HG03280 (cell line): ENCODE results near the gene CDC6.
A peak's percentile ranks its signal among the peaks of the same experiment; 100 is the strongest.

Source experiments
- ATAC-seq: cut with Tn5 transposase; IDR thresholded peaks from one replicate; pipeline ENCODE4 v1.9.1; 2021; ENCODE audit warnings: mild to moderate bottlenecking, moderate library complexity; ENCODE audit not compliant: unreplicated experiment

Gene CDC6

DNA sequence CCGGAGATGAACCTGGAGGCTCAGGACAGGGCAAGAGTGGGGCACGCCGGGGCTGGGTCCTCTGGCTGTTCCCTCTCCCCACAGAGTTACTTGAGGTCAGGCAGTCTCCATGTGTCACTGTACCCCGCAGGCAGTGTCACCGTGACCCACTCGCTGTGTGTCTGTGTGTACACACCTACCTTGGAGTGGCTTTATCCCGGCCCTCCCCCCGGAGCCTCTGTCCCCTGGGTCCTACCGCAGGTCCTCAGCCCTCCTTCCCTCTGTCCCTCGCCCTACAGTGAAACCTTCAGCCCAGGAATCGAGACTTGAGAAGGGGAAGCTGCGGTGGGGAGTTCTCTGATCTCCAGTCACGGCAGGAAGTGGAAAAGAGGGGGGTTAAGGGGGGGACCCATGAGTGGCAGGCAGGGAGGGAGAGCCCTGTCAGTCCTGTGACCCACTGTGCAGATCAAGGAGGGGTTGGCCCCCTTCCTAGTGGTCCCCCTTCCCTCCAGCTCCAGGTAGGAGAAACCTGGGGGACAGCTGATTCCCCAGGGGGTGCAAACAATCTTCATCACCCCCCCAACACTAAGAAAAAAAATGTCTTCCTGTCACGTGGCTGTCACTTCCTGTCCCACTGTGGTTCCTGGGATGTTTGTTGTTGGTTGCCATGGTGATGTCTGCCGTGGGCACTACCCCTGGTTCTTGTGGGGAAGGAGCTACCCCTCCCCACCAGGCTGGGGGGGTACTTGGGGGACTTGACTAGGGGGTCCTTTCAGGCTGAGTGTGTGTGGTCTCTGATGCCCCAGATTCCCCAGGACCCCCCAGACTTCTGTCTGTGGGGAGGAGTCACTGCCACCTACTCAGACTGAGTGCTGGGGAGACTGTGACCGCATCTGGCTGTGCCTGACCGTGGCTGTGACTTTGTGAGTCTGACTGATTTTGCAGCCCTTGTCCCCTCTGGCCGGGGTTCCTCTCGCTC lies 35.0 kb downstream of the CDC6 start:
- peak; percentile 33 for ATAC-seq

DNA sequence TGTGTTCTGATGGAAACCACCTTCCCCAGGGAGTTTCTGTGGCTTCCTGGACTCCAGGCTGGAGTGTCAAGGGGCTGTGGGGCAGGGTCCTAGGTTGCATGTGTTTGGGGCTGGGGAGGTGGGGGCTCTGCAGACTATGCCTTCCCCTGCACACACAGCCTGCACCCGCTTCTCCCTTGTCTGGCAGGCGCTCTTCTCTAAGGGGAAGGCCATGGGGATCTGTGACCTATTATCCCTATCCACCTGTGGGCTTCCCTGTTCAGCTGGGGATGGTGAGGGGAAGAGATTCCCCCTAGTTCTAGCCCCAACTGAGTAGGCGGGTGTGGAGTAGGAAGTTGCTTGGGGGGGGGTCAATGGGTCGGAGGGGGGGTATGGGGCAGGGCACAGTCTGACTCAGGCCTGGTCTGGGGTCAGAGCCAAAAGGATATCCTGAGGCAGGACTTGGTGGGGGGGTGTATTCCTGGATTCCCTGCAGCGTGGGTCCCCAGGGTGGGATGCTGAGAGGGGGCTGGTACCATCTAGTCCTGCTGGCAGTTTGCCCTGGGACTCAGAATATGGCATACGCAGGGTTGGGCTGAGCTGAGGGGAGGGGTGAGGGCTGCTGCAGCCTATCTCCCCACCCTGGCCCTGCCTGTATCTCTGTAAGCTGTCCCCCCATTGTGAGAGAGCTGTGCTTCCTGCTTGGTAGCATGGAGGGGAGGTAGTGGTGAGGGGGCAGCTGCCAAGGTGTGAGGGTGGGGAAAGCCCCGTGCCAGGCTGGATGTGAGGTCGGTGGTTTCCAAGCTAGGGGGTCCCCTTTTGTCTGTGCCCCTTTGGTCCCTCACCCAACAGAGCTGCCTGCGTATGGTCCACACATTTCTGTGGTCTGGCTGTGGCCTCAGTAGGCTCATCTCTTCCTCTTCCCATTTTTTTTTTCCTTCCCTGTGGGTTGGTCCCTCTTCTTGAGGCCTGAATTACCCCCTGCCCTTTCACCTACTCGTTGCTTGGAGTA lies 36.0 kb downstream of the CDC6 start:
- ATAC-seq: peak; percentile 0

DNA sequence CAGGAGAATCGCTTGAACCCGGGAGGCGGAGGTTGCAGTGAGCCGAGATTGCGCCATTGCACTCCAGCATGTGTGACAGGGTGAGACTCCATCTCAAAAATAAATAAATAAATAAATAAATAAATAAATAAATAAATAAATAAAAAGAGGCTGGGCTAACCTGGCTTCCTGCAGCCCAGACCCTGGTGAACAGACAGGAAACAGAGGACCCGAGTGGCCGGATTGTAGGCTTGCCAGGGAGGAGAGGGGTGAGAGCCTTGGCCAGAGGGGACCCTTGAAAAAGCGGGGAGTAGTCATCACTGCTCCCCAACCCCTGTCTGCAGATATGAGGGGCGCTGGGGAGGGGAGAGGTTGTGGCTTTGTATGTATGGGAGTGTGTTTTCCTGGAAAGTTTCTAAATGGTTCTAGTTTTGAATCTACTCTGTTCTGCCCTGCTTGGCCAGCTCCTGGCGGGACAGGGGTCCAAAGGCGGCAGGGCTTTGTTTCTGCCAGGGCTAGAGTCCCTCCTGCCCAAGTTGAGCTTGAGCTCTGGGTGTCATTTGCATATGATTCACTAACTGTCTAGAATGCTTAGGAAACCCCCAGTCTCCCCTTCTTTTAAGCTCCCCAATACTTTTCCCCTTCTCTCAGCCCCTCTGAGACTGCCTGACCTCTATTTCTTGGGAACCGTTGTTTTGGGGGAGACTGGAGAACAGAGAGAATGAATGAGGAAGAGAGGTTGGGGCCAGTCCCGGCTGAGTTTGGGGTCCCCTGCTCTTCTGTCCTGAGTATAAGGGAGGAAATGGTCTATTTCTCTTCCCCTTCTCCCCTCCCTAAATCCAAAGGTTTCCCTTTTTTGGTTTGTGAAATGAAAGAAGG lies 37.7 kb downstream of the CDC6 start:
- ATAC-seq: no peak

DNA sequence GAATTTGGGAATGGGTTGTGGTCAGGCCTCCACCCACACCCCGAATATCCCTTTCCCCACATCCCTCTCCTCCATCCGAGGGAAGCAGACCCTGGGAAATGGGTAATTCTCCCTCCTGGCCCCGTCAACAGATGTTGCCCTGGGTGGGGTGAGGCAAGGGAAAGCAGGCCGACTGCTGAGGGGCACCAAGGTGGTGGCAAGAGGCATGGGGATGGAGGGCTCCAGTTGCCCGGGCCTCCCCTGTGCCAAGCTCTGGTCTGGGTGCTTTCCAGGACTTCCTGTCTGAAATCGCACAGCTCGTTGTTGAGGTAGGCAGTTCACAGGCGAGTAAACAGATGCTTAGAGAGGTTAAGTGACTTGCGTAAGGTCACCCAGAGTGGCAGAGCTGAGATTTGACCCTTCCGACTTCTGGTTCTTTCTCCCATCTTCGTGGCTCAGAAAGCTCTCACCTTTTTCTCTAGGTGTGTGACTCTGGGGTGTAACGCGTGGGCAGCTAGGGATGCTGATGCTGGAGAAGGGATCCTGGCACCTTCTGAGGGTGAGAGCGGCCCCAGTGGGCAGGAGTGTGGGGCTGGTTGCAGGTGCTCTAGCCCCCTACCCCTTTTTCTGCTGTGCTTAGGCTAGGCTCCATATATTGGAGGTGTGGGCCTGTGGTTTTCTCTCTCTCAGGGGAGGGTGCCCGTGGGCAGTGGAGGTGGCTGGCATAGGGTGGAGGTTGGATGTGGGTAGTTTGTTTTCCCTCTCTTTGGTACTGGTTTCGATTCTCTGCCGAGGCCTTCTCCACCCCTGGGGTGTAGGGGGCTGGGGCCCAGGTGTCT lies 38.5 kb downstream of the CDC6 start:
- ATAC-seq: no peak

DNA sequence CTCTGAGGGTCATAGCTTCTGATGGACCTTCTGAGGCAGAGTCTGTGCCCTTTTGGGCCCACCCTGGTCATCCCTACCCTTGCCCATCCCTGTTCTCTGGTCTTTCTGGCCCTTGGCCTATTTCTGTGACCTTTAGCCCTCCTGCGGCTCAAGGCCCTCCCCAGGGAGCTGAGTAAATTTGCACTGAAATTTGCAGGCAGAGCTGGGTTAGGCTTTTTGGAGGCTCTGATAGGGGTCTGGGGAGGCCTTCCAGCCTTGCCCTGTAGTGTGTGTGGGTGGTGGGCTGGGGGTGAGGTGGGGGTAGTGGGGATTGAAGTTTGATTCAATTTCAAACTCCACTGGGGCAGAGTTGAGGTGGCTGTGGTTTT lies 39.1 kb downstream of the CDC6 start:
- ATAC-seq: no peak

DNA sequence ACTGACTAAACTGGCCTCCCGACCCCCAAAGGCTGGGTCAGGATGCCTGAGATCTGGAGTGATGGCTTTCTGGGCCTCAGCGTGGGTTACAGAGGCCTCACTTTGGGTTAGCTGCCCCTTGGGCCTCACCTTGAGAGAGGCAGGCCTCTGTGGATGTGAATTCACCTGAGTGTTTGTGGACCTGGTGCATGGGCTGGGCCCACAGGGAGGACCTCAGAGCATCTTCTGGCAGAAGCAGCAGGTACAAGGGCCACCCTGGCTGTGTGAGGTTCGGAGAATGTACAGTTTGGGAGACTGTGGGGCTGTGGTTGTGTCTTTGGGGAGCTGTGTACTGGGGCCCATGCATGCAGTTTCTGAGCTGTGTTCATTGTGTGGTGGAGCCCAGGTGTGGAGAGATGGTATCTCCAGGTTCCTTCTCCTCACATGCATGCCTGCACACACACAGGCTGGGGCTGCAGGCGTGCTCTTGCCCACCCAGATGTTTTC lies 39.6 kb downstream of the CDC6 start:
- ATAC-seq: no peak

DNA sequence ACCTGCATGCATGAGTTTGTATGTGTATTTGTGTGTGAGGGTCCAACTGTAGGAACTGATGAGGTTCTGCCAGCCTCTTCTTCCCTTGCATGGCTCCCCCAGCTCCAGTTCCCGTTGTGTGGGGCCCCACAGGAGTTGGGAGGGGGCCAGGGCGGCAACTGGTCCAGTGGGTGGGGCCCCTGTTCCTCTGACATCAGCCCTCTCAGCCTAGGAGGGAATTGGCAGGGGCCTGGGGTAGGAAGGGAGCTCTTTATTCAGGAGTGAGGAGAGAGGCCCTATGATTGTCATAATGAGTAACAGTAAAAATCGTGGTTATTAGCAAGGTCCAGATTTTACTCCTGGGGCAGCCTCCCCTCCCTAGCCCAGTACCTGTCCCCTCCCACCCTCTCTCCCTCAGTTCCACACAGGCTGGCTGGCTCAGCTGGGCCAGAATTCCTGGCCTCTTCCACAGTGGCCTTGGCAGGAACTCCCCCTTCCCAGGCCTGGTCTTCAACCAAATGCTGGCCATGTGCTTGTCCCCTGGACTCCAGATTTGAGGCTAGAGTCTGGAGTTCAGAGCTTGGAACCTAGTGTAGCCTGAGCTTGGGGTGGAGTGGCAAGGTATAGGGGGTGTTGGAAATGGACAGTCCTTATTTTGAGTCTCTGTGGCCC lies 40.2 kb downstream of the CDC6 start:
- ATAC-seq: no peak

DNA sequence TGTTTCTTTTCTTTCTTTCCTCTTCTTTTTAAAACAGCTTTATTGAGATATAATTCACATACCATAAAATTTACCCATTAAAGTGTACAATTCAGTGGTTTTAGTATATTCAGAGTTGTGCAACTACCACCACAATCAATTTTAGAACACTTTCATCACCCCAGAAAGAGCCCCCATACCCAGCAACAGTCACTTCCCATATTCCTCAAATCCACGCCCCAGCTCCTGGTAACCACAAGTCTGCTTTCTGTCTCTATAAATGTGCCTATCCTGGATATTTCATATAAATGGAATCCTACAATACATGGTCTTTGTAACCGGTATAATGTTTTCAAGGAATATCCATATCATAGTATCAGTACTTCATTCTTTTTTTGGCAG lies 40.7 kb downstream of the CDC6 start:
- no peak for ATAC-seq

DNA sequence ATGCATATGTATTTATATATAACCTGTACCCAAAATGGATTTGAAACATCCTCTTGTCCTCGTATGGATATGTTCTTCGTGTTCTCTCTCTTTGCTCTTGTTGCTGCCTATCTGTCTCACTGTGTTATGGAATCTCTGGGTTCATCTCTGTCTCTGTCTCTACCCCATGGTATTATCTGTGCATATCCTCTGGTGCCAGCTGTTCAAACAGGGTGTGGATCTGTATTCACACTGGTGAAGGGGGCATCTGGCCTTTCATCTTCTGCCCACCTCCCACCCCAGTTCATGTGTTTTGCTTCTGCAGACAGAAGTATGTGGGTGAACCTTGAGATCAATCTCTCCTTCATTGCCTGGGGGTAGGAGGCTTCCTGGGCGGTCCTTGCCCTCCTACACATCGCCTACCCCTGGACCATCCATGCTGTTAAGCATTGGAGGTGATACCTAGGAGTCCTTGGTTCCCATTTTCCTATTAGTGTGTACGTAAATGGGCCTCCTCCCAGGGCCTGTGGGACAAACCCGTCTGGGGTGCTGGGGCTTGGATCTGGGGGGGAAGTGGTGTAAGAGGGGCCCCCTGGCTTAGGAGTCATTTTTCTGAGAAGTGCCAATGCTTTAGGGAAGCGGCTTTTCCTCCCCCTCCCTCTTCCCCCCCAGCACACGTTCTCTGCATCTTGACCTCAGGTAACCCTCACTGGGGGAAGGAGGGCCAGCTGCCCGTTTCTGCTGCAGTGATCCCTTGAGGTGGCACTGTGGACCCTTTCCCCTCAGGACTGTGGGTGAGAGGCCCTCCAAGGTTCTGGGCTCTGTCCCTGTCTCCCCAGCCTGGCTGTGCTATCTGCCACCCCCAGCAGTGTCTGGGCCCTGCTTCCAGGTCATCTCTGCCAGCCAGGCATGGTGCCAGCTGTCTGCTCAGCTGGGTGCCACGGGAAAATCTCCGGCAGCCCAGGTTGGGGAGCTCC lies 42.4 kb downstream of the CDC6 start:
- ATAC-seq: no peak

DNA sequence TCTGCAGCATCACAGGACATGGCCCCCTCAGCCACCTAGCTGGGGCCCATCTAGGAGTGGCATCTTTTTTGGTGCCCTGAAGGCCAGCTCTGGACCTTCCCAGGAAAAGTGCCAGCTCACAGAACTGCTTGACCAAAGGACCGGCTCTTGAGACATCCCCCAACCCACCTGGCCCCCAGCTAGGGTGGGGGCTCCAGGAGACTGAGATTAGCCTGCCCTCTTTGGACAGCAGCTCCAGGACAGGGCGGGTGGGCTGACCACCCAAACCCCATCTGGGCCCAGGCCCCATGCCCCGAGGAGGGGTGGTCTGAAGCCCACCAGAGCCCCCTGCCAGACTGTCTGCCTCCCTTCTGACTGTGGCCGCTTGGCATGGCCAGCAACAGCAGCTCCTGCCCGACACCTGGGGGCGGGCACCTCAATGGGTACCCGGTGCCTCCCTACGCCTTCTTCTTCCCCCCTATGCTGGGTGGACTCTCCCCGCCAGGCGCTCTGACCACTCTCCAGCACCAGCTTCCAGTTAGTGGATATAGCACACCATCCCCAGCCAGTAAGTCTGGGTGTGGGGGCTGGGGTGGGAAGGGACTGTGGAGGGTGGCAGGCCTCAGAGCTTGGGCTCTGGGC lies 43.3 kb downstream of the CDC6 start:
- no peak for ATAC-seq

DNA sequence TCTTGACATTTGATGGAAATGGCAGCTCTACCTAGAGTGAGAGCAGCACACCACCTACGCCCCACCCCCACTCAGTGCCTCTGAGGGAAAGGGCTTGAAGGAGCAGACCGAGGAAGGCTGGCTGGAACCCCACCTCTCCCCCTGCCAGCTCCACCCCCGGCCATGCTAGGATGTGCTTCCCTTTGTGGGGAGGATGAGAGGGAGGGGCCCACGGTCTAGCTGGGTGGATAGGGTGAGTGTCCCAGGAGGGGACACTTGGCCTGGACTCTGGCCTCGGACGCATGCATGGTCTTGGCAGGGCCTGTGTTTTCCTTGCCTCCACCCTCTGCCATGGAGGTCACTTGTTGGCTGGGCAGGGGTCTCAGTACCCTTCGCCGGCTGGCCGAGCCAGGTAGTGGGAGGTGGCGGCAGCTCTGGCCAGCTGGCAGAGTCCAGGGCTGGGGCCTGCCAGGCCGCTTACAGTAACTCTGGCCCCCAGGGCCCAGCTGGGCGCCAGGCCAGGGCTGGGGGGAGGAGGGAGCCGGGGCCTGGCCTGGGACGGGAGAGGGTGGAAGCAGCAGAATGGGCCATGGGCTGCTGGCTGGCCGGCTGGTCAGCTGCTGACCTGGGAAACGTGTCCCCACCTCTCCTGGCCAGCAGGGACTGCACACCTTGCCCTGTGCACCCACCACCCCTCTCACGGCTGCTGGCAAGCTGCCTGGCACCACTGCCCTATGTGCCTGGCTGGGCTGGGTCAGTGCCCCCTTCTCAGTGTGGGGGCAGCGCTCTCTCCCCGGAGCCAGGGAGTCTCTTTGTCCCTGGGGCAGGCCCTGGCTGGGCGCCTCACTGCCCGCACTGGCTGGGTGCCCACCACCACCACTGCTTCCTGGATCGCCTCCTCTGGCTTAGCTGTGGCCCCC lies 44.3 kb downstream of the CDC6 start:
- ATAC-seq: no peak

DNA sequence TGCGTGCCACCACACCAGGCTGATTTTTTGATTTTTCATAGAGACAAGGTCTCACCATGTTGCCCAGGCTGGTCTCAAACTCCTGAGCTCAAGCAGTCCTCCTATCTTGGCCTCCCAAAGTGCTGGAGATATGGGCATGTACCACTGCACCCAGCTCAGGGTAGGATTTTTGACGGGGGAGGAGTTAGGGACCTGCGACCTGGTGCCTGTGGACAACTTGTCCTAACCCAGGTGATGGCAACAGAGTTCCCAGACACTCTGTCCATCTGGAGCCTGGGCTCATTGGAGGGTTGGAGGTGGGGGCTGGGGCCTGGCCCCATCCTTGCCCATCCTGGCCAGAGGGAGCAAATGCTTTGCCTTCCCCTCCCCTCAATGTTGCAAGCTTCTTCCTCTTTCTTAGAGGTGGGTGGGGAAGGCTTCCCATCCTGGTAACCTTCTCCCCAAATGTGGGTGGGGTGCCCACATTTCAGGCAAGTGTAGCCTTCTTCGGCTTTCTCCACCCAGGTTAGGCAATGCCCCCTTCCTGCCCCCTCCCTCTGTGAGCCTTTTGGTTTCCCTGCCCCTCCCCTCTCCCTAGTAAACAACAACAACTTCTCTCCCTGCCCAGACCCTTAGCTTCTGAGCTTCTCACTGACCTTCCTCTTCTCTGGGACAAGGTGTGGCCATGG lies 46.2 kb downstream of the CDC6 start:
- ATAC-seq: no peak

DNA sequence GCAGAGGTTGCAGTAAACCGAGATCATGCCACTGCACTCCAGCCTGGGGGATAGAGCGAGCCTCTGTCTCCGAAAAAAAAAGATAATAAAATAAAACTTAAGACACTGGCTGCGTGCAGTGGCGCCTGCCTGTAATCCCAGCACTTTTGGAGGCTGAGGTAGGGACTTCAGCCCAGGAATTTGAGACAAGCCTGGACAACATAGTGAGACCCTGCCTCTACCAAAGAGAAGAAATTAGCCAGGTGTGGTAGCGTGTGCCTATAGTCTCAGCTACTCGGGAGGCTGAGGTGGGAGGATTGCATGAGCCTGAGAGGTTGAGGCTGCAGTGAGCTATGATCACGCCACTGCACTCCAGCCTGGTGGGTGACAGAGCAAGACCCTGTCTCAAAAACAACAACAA lies 47.9 kb downstream of the CDC6 start:
- no peak for ATAC-seq

DNA sequence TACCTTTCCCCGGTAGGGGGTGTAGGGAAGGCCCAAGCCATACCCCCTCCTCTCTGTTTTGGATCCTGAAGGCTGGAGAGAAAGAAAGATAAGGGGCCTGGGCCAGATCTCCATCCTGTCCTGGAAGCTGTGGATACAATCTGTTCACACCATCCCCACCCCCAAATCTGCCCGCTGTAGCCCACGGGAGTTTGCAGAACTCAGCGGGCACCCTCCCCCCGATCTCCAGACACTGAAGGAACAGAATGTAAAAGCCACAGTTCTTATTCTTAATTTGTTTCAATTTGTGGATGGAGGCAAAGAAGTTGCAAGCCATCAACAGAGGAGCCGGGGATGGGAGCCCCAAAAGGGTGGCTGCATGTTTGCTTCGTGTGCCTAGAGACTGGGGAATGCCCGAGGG lies 49.7 kb downstream of the CDC6 start:
- no peak for ATAC-seq

DNA sequence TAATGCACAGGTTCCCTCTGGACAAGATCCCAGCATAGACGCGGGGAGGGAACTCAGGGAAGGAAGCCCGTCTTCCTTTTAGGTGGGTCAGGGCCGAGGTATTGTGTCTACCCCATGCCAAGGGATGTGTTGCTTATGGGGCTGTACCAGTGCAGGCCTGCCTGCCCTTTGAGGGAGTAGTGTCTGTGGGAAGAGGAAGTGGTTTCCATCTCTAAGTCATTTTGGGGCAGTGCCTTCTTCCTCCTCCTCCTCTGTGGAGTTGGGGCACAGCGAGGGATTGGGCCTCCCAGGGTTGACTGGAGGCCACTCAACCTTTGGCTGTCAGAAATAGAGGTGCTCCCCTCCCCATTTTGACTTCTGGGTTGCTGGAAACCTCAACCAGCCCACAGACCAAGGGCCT lies 50.4 kb downstream of the CDC6 start:
- no peak for ATAC-seq
